ENCODE results near the gene CCDC175.

- TF ChIP-seq, protein P1, sequence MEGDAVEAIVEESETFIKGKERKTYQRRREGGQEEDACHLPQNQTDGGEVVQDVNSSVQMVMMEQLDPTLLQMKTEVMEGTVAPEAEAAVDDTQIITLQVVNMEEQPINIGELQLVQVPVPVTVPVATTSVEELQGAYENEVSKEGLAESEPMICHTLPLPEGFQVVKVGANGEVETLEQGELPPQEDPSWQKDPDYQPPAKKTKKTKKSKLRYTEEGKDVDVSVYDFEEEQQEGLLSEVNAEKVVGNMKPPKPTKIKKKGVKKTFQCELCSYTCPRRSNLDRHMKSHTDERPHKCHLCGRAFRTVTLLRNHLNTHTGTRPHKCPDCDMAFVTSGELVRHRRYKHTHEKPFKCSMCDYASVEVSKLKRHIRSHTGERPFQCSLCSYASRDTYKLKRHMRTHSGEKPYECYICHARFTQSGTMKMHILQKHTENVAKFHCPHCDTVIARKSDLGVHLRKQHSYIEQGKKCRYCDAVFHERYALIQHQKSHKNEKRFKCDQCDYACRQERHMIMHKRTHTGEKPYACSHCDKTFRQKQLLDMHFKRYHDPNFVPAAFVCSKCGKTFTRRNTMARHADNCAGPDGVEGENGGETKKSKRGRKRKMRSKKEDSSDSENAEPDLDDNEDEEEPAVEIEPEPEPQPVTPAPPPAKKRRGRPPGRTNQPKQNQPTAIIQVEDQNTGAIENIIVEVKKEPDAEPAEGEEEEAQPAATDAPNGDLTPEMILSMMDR (IDR thresholded peaks at IDR 0.05), result no peak
- TF ChIP-seq POLR2A (IDR thresholded peaks at IDR 0.05), result no peak
These were observed 73.4 kb downstream of the CCDC175 start for GRCh38 chr14:59503256-59503655.

Measured in right lobe of liver (tissue), 4 donors.